ENCODE data around the gene EXOC6B. TPM values are rescaled to one million over a fixed set of nuclear protein-coding genes. Genes with fewer than 3 reads are reported as not detected.

The EXOC6B gene
- total RNA-seq, 1 experiment from 2014 or later = 40.1 TPM

DNA sequence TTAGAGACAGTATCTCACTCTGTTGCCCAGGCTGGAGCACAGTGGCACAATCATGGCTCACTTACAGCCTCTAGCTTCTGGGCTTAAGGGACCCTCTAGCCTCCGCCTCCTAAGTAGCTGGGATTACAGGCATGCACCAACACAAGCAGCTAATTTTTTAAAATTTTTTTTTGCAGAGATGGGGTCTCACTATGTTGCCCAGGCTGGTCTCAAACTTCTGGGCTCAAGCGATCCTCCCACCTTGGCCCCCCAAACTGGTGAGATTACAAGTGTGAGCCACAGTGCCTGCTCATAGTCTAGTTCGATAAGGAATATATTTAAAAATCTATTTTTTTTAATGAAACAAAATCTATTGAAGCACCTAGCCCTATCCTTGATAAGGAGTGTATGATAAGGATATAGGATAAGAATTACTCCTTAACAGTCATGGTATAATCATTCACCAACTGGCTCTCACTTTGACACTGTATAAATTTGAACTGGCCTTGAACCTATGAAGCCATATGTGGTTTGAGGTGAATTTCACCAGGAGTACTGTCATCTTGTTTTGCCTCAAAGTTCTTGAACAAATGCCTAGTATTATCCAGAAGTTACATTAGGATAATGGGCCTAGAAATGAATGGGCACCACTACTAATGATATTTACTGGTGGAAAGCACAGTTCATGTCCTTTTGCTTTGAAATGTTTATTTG is 71.1 kb downstream of the EXOC6B start:
- H3K79me1 ChIP-seq (ENCODE audit: insufficient read depth, low read depth, low read length, poor library complexity, severe bottlenecking) = peaks cover 3% of the 10 kb centered on the region
- no peak overlapping the region for H4K5ac ChIP-seq (ENCODE audit: insufficient read length, low read depth, low read length)
- no peaks in the 10 kb centered on the region for H3K36me3 Mint-ChIP-seq (ENCODE audit: insufficient read depth in 1 of 3, low read depth in 3 of 3)
- no peaks in the 10 kb centered on the region for H3K27me3 Mint-ChIP-seq (ENCODE audit: low read depth)
- H3K9ac ChIP-seq (ENCODE audit: extremely low read depth, insufficient read length, low read length) = no peak overlapping the region
- no peak overlapping the region for H2BK5ac ChIP-seq (ENCODE audit: insufficient read length, low read length)
- H3K9me3 ChIP-seq (ENCODE audit: control insufficient read depth, low read depth, low read length) = no peaks in the 10 kb centered on the region
- TF ChIP-seq, protein P1, sequence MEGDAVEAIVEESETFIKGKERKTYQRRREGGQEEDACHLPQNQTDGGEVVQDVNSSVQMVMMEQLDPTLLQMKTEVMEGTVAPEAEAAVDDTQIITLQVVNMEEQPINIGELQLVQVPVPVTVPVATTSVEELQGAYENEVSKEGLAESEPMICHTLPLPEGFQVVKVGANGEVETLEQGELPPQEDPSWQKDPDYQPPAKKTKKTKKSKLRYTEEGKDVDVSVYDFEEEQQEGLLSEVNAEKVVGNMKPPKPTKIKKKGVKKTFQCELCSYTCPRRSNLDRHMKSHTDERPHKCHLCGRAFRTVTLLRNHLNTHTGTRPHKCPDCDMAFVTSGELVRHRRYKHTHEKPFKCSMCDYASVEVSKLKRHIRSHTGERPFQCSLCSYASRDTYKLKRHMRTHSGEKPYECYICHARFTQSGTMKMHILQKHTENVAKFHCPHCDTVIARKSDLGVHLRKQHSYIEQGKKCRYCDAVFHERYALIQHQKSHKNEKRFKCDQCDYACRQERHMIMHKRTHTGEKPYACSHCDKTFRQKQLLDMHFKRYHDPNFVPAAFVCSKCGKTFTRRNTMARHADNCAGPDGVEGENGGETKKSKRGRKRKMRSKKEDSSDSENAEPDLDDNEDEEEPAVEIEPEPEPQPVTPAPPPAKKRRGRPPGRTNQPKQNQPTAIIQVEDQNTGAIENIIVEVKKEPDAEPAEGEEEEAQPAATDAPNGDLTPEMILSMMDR (conservative IDR thresholded peaks at IDR 0.05) = no peak
- no peak overlapping the region for H3K4me3 Mint-ChIP-seq
- no peak overlapping the region for H2BK12ac ChIP-seq (ENCODE audit: insufficient read length, low read depth, low read length)
- no peak overlapping the region for H2BK120ac ChIP-seq (ENCODE audit: low read depth, low read length, poor library complexity, severe bottlenecking)
- H3K4ac ChIP-seq (ENCODE audit: low read depth, low read length) = no peak overlapping the region
- H3T11ph ChIP-seq (ENCODE audit: low read length) = no peak overlapping the region
- H3K4me1 ChIP-seq (ENCODE audit: insufficient read depth, low read length) = peaks cover 5% of the 10 kb centered on the region; the same call in 1 of the 2 replicates
- no peak overlapping the region for H2AFZ ChIP-seq (ENCODE audit: low read length)
- H4K20me1 ChIP-seq (ENCODE audit: control insufficient read depth, insufficient read depth, insufficient read length) = no peaks in the 10 kb centered on the region
- no peak overlapping the region for H2BK20ac ChIP-seq (ENCODE audit: low read depth, low read length, poor library complexity, severe bottlenecking)
- no peak overlapping the region for H3K14ac ChIP-seq (ENCODE audit: insufficient read depth, low read length)
- no peak overlapping the region for H3K56ac ChIP-seq (ENCODE audit: insufficient read length, low read depth, low read length)
- no peaks in the 10 kb centered on the region for H3K9me3 Mint-ChIP-seq
- peaks cover 20 to 23% of the 10 kb centered on the region in 2 experiments for H3K4me1 Mint-ChIP-seq
- no peak overlapping the region for H4K8ac ChIP-seq (replicated peaks; ENCODE audit: insufficient read length, low read depth, low read length)
- H3K27me3 ChIP-seq (ENCODE audit: insufficient read depth, low read length) = no peaks in the 10 kb centered on the region
- H2AK5ac ChIP-seq (ENCODE audit: insufficient read length, low read length) = no peak overlapping the region
- no peak overlapping the region for H3K4me2 ChIP-seq (ENCODE audit: insufficient read depth, insufficient read length, low read length)
- no peaks in the 10 kb centered on the region for H3K23me2 ChIP-seq (ENCODE audit: insufficient read length, low read depth, low read length, poor library complexity, severe bottlenecking)
- H3K27ac Mint-ChIP-seq = no peak overlapping the region
- H4K91ac ChIP-seq (ENCODE audit: insufficient read length, low read depth, low read length) = no peak overlapping the region
- no peak for DNase-seq
- no peak overlapping the region for H3K23ac ChIP-seq (ENCODE audit: insufficient read length, low read depth, low read length)
- no peaks in the 10 kb centered on the region for H3K79me2 ChIP-seq (ENCODE audit: insufficient read depth, low read length)
- no peak overlapping the region for H3K27ac ChIP-seq (ENCODE audit: insufficient read length, low read depth, low read length)
- WGBS (ENCODE audit: extremely low coverage, insufficient read length, low lambda C conversion rate) = no CpG with 5 or more reads among the region's 3 CpGs
- H3K18ac ChIP-seq (ENCODE audit: insufficient read length, low read depth, low read length) = no peak overlapping the region
- no peak overlapping the region for H2BK15ac ChIP-seq (ENCODE audit: low read depth, low read length)
